IPS-18c (cell line): ENCODE results near the gene PLEKHG3.

Experiments used
- H3K4me3 ChIP-seq: 2 replicates; pipeline ENCODE4 v1.7.0; 2013; ENCODE audit warnings: low read depth, mild to moderate bottlenecking, low read length, moderate library complexity; ENCODE audit not compliant: insufficient read depth
- H3K9me3 ChIP-seq: one replicate; pipeline ENCODE4 v1.6.1; 2013; ENCODE audit warnings: mild to moderate bottlenecking, low read length, moderate library complexity; ENCODE audit not compliant: control insufficient read depth, insufficient read depth

Gene PLEKHG3

DNA sequence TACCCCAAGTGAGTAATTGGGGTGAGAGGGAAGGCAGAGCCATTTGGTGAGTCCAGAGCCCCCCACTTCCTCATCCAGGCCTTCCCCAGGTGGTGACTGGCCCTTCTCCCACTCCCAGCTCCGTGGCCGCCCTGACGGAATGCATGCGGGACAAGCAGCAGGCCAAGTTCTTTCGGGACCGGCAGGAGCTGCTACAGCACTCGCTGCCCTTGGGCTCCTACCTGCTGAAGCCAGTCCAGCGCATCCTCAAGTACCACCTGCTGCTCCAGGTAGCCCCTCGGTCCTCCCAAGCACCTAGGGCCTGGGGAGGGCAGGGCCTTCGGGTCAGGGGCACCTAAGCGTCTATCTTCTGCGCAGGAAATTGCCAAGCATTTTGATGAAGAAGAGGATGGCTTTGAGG lies 26.5 kb downstream of the PLEKHG3 start:
- Histone ChIP-seq H3K4me3 (no peak overlapping the region), H3K9me3 (no peaks in the 10 kb centered on the region)

DNA sequence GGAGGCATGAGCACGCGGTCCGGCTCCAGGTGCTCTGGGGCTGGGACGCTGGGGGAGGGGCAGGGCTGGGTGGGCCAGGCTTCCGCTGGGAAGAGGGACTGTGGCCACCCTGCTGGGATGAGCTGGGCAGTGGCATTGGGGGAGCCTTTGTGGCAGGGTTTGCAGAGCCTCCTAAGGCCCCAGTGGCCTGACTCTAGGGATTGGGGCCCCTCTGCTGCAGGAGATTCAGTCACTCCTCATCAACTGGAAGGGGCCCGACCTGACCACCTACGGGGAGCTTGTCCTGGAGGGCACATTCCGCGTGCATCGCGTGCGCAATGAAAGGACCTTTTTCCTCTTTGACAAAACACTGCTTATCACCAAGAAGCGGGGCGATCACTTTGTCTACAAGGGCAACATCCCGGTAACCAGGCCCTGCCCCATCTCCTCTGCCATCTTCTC lies 26.9 kb downstream of the PLEKHG3 start:
- H3K4me3 ChIP-seq, result no peak overlapping the region

DNA sequence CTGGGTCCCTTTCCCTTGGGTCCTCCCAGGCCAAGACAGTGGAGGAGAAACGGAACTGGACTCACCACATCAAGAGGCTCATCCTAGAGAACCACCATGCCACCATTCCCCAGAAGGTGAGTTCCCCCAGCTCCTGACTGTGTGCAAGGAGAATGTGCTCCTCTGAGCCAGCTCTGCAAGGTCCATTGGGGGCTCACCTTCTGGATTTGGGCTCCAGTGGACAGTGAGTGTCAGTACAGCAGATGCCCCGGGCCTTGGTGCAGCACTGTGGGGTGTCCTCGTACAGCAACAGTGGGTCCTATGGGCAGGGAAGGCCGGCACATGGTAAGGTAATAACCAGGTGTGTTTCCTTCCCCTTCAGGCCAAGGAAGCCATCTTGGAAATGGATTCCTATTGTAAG lies 27.8 kb downstream of the PLEKHG3 start:
- Histone ChIP-seq H3K4me3 (no peak overlapping the region), H3K9me3 (no peaks in the 10 kb centered on the region)

More for the DNA sequence above, 26.9 kb downstream of the PLEKHG3 start:
- H3K9me3 ChIP-seq, result no peaks in the 10 kb centered on the region

DNA sequence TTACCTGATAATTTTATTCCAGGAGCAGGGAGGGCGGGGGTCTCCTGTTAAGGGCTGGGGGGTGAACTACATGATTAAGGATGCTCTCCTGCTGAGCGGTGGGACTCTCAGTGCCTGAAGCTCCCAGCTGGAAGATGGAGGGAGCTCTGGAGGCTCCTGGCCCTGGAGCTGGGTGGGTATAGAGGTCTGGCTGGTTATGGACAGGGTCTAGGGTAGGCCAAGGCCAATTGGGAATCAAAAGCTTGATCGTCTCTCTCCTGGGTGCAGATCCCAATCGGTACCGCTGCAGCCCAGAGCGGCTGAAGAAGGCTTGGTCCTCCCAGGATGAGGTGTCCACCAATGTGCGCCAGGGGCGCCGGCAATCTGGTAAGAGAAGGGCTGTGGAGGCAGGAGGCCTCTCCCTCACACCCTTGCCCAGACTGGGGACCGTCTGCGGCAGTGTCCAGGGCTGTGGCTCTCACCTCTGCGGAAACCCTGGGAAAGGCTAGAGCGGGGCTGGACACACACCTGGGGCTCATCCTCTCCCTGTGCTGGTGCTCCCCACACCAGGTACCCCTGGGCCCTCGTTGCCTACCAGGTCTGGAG lies 28.4 kb downstream of the PLEKHG3 start:
- no peak overlapping the region for H3K4me3 ChIP-seq

DNA sequence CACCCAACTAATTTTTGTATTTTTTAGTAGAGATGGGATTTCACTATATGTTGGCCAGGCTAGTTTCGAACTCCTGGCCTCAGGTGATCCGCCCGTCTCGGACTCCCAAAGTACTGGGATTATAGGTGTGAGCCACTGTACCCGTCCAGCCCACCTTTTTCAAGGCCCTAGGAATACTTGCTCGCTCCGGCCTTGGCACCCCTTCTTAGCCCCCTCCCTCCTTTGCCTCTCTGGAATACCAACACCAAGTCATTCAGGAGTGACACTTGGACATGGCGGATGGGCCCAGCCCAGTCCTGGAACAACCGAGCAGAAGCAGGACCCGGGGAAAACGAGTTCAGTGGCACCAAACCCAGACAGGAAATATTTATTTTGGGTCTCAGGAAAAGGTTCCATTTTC lies 29.1 kb downstream of the PLEKHG3 start:
- no peak overlapping the region for H3K4me3 ChIP-seq
- H3K9me3 ChIP-seq, result no peaks in the 10 kb centered on the region

More for the DNA sequence above, 28.4 kb downstream of the PLEKHG3 start:
- no peaks in the 10 kb centered on the region for H3K9me3 ChIP-seq

DNA sequence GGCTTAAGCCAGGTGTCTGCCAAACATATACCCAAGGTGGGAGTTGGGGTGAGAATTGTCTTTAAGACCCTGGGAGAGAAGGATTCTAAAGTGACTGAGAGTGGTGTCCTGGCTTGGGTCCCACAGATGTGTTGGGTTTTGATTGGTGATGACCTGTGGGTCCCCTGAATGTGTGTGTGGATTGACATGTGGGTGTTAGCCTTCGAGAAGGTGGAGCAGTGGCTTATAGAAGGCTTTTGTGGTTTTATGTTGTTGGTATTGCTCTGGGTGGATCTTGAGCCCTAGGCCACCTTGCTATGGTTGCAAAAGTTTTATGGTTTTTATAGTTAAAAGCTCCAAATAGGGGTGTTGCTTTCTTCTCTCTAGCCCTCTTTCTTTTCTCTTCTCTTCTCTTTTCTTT lies 29.7 kb downstream of the PLEKHG3 start:
- Histone ChIP-seq H3K4me3 (no peak overlapping the region), H3K9me3 (no peaks in the 10 kb centered on the region)

DNA sequence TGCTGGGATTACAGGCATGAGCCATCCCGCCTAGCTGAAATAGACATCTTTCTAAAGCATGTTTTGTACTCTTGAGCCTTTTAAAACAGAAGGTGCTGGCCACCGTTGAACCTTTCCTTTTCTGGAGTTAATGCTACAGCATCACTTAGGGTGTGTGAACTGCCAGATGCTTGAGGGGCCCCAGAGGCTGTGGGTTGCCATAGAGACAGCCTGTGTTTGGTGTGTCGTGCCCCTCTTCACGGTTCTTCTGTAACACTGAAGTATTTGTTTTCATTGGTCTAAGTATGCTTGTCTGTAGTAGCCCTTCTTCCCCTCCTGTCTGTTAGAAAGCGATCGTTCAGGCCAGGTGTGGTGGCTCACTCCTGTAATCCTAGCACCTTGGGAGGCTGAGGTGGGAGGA lies 30.8 kb downstream of the PLEKHG3 start:
- no peak overlapping the region for H3K4me3 ChIP-seq
- no peaks in the 10 kb centered on the region for H3K9me3 ChIP-seq

DNA sequence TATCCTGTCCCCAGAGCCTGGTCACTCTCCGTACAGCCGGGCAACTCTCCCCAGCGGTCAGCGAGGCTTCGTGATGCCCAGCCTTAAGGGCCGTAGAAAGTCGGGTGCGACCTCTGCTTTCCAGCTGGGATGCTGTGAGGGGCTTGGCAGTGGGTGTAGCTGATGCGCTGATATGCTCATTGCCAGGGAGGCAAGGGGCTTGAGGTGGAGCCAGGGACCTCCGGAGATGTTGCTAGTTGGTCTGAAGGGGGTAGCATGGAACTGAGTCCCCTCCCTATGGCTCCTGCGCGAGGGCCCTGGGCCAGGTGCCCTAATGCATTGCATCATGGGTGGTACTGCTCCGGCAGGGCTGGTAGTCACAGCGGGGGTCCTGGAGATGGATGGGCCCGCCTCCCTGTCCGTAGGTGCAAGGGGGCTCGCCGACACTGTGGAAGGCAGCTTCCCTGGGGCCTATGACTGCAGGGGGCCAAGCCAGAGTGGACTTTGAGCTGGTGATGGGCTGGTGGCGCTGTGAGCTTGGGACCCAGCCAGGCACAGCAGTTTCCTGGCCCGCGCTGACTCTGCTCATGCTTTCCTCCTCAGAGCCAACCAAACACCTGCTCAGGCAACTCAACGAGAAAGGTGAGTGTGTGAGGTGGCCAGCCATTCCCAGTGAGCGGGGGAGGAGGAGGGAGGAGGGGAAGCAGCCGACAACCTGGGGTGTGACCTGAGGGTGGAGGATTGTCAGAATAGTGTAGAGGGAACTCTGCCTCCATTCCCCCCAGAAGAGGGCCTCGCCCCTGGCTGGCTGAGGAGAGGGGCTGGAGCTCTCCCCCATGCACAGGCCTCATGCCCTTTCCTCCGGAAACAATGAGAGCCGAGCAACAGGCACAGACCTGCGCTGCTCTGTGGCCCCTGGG lies 32.3 kb downstream of the PLEKHG3 start:
- Histone ChIP-seq H3K9me3 (no peaks in the 10 kb centered on the region), H3K4me3 (no peak overlapping the region)

DNA sequence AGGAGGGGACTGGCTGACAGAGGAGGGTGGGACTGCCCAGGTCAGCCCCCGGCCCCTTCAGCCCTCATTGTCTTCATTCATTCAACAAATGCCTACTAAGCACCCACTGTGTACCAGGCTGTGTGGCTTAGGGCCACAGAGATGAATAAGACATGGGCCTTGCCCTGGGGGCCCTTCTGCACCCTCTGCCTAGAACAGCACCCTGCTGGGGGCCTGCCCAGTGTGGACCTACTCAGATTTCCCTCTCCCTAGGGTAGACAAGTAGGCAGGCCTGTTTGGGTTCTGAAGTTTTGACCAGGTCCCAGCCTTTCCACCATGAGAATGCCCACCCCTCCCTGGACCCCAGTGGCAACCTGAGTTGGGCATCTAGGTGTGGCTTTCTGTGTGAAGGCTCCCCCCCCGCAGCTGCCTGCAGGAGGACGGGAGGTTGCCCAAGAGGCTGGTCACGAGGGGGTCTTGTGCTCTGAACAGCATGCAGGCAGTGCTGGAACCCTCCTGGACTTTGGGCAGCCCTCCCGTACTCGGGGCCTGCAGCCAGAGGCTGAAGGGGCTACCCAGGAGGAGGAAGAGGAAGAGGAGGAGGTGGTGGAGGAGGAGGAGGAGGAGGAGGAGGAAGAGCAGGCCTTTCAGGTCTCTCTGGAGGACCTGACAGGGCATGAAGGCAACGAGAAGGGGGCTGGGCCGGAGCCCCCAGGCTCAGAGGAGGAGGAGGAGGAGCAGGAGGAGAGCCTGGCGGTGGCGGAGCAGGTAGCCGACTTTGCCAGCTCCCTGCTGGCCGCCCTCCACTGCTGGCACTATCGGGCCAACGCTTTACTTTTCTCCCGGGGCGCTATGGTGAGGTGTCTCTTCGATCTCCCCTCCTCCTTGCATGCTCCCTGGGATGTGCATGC lies 33.4 kb downstream of the PLEKHG3 start:
- no peaks in the 10 kb centered on the region for H3K9me3 ChIP-seq
- H3K4me3 ChIP-seq, result no peak overlapping the region

DNA sequence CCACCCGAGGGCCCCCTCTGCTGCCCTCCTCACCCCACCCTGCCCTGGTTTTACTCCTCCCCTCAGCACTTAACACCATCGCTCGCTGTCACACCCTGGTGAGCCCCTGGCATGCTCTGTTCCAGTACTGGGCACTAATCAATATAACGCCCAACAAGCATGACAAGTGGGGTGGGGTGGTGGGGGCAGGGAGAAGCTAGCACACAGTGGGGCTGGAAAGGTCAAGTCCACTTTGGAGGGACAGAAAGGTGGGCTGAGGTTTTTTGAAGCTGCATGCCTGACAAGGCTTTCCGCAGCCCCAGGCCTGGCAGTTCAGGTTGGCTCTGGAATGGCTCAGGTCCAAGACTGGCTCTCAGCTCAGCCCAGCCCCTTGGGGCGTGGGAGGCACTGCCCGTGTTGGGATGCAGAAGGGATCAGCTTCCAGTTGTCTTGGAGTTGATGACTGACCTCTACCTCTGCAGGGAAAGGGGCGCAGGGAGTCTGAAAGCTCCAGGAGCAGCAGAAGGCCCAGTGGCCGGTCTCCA lies 34.1 kb downstream of the PLEKHG3 start:
- peaks cover 2% of the 10 kb centered on the region for H3K9me3 ChIP-seq

DNA sequence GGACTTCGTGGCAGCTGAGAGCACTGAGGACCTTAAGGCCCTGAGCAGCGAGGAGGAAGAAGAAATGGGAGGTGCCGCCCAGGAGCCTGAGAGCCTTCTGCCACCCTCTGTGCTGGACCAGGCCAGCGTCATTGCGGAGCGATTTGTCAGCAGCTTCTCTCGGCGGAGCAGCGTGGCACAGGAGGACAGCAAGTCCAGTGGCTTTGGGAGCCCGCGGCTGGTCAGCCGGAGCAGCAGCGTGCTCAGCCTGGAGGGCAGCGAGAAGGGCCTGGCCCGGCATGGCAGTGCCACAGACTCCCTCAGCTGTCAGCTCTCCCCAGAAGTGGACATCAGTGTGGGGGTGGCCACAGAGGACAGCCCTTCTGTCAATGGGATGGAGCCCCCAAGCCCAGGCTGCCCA lies 37.0 kb downstream of the PLEKHG3 start:
- H3K4me3 ChIP-seq, result no peak overlapping the region
- H3K9me3 ChIP-seq, result peaks cover 2% of the 10 kb centered on the region

More for the DNA sequence above, 34.1 kb downstream of the PLEKHG3 start:
- H3K4me3 ChIP-seq, result no peak overlapping the region

DNA sequence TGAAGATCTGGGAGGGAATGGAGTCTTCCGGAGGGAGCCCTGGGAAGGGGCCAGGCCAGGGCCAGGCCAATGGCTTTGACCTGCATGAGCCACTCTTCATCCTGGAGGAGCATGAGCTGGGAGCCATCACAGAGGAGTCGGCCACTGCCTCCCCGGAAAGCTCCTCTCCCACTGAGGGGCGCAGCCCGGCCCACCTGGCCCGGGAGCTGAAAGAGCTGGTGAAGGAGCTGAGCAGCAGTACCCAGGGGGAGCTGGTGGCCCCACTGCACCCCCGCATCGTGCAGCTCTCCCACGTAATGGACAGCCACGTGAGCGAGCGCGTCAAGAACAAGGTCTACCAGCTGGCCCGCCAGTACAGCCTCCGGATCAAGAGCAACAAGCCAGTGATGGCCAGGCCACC lies 37.7 kb downstream of the PLEKHG3 start:
- no peak overlapping the region for H3K4me3 ChIP-seq
- H3K9me3 ChIP-seq, result peaks cover 2% of the 10 kb centered on the region

DNA sequence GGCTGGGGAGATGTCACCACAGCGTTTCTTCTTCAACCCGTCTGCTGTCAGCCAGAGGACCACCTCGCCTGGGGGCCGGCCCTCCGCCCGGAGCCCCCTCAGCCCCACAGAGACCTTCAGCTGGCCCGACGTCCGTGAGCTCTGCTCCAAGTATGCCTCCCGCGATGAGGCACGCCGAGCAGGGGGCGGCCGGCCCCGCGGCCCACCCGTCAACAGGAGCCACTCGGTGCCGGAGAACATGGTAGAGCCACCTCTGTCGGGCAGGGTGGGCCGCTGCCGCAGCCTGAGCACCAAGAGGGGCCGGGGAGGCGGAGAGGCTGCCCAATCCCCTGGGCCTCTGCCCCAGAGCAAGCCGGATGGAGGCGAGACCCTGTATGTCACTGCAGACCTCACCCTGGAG lies 38.8 kb downstream of the PLEKHG3 start:
- H3K9me3 ChIP-seq, result peaks cover 2% of the 10 kb centered on the region
- H3K4me3 ChIP-seq, result no peak overlapping the region

DNA sequence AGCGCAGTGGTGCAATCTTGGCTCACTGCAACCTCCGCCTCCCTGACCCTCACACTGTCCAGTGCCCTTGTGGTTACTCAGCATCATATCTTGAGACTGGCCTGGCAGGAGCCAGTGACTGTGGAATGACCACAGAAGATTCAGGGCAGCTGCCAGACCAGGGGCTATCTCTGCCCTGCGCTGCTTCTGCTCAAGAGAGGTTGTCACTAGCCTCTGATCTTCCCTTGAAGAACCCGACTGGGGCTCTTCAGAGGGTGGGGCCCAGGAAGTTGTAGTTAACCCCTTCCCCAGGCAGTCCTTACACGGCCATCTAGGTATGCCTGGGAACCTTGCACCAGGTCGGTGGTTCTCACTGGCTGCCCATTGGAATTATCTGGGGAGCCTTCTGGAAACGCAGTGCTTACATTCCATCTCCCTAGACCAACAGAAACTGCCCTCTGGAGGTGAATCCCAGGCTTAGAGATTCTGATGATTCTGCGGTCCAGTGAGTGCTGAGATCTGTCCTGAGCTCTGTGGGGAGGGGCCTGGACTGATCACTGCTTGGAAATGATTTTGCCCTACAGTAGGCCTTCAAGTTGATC lies 41.4 kb downstream of the PLEKHG3 start:
- Histone ChIP-seq H3K4me3 (no peak overlapping the region), H3K9me3 (peaks cover 2% of the 10 kb centered on the region)

DNA sequence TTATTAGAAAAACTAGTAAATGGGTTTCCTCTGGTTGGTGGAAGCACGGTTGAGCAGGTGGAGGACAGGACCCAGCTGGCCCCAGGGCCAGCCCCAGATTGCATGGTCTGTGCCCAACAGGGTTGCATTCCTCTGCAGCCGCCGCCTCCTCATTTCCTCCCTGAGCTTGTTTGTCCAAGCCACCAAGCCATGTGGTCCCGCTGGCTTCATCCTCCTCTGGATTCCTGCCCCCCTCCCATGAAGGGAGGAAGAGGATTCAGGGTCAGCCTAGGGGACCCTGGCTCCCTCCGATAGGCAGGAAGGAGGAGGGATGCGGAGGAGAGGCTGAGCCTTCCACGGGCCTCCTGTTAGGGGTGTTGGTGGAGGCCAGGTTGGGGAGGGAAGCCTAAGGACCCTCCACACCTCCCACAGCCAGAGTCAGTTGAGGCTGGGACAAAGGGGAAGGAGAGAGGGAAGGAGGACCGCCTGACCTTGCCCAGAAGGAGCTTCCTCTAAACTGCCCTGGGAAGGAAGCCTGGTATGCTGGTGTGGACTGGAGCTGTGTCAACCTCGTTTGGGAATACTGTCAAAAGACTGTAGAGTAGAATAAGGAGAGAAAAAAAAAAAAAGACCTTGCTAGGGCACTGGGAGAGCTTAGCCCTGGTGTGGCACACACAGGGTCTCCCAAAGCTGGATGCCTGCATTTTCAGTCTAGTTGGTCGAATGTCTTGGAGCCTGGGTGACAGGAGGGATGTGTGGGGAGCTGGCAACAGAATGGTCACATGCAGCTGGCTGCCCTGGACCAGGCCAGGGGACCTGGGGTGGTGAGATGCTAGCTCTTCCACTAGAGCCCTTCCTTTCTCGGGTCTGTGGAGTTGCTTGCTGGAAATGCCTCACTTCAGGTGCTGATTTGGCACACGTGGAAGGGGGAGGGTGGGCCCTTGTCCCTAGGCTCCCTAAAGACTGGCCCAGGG lies 42.4 kb downstream of the PLEKHG3 start:
- H3K4me3 ChIP-seq, result no peak overlapping the region
- peaks cover 2% of the 10 kb centered on the region for H3K9me3 ChIP-seq

DNA sequence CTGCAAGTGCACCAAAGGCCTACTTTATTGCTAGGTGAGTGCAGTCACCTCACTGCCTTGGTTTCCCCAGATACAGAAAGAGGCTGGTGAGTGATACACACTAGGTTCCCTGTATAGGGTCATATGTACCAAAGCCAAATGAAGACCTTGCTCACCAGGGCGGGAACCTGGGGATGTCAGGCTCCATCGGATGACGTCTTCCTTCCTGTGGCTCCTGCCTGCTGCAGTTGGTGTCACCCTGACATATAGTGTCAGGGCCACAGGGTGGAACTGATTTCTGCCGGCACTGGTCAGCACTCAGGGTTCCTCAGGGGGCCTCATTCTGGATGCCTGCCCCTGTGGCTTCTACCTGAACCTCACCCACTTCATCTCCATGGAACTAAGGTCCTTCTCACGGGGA lies 43.1 kb downstream of the PLEKHG3 start:
- no peak overlapping the region for H3K4me3 ChIP-seq
- peaks cover 2% of the 10 kb centered on the region for H3K9me3 ChIP-seq
